Gastrocnemius medialis (tissue), 4 donors: ENCODE measurements around the gene MEIS2. TPM values are rescaled to one million over a fixed set of nuclear protein-coding genes. Genes with fewer than 3 reads are reported as not detected.

Experiments
- ATAC-seq, 2 donors: fragments of 150-250 bp; one replicate each; pipeline ENCODE4 v1.9.1; 2016
- DNase-seq, 2 donors: peaks; one replicate each; pipeline ENCODE4 v3.0.0-alpha.2; 2019
- H3K27ac ChIP-seq, 4 donors: fragments of 200-600 bp; sonication (generic); 1 replicate in 1 of 4; 2 replicates in 3 of 4; pipeline ENCODE4 v1.5.1; 2016 to 2018; ENCODE audit warnings: mild to moderate bottlenecking in 2 of 4, moderate library complexity in 1 of 4
- H3K27me3 ChIP-seq, 3 donors: fragments of 200-600 bp; sonication (generic) in 2 of 3; 1 replicate in 1 of 3; 2 replicates in 2 of 3; pipeline versions ENCODE4 v1.5.1 to v1.6.0; 2016 to 2019; ENCODE audit warnings: mild to moderate bottlenecking in 1 of 3, moderate library complexity in 1 of 3
- H3K36me3 ChIP-seq, 2 donors: fragments of 200-600 bp; sonication (generic) in 1 of 2; one replicate each; pipeline ENCODE4 v1.5.1; 2017 to 2018
- H3K4me1 ChIP-seq, 2 donors: fragments of 200-600 bp; sonication (generic) in 1 of 2; one replicate each; pipeline ENCODE4 v1.5.1; 2016 to 2017; ENCODE audit warnings: mild to moderate bottlenecking in 2 of 2
- H3K4me3 ChIP-seq, 4 donors: fragments of 200-600 bp; sonication (generic) in 3 of 4; 1 replicate in 1 of 4; 2 replicates in 3 of 4; pipeline ENCODE4 v1.5.1; 2016 to 2019; ENCODE audit warnings: mild to moderate bottlenecking in 2 of 4
- H3K9me3 ChIP-seq, 3 donors: fragments of 200-600 bp; sonication (generic) in 2 of 3; 1 replicate in 1 of 3; 2 replicates in 2 of 3; pipeline ENCODE4 v1.5.1; 2016 to 2019
- POLR2A ChIP-seq, 2 donors: fragments of 450-650 bp; IDR thresholded peaks; one replicate each; pipeline ENCODE4 v1.6.1; 2017; ENCODE audit warnings: antibody characterized with exemption in 2 of 2, mild to moderate bottlenecking in 2 of 2, moderate library complexity in 2 of 2
- in situ Hi-C, 4 donors: fragments of 200-750 bp; cut with MboI; loops; one replicate each; pipeline versions ENCODE4 v1.15.0 to v1.8.0; 2017; ENCODE audit warnings: low sequenced_read_pairs in 4 of 4
- intact Hi-C: fragments of 100-400 bp; cut with DNase I; formaldehyde crosslinking; loops from one replicate; pipeline ENCODE4 v1.15.1; 2023; ENCODE audit warnings: low total_unique reads
- total RNA-seq, 4 donors: library from RNA; depleted of rRNA; stranded (reverse); fragments of >200 nt; gene quantifications; one replicate each; pipeline versions ENCODE4 v1.1.0 to v1.2.3, GENCODE V29; 2016
- TF ChIP-seq, protein P1 (sequence below), 5 experiments: fragments of 450-650 bp in 3 of 5; fragments of 200-600 bp in 2 of 5; sonication (generic) in 2 of 5; IDR thresholded peaks in 4 of 5; conservative IDR thresholded peaks in 1 of 5; 1 replicate in 4 of 5; 2 replicates in 1 of 5; pipeline ENCODE4 v1.5.1; 2016 to 2019; ENCODE audit warnings: antibody characterized with exemption in 5 of 5, mild to moderate bottlenecking in 3 of 5, moderate library complexity in 3 of 5

Gene MEIS2
- total RNA-seq, 4 donors from 2014 or later = 0.31 to 1.8 (median 0.40) TPM; not detected in 1

DNA sequence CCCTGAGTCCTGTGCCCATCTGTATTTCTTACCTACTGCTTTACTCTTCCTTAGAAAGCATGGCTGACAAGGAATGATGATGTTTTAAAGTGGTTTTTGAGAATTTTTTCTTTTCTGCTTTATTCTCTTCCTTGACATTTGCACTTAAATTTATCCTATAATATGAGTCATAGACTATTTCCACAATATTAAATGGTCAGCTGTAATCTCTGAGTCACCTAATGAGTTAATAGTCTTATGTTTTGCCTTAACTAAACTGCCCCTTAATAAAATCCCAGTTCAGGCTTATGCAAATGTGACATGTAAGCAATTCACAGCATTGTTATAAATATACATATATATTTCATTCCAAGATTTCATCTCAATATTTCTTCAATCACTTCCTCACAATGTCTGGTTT is 23.8 kb downstream of the MEIS2 start:
- DNase-seq (no peak), ATAC-seq (no peak)
- intact Hi-C loops = no loop called here
- no peak for TF ChIP-seq POLR2A (IDR thresholded peaks at IDR 0.05)
- TF ChIP-seq, protein P1, sequence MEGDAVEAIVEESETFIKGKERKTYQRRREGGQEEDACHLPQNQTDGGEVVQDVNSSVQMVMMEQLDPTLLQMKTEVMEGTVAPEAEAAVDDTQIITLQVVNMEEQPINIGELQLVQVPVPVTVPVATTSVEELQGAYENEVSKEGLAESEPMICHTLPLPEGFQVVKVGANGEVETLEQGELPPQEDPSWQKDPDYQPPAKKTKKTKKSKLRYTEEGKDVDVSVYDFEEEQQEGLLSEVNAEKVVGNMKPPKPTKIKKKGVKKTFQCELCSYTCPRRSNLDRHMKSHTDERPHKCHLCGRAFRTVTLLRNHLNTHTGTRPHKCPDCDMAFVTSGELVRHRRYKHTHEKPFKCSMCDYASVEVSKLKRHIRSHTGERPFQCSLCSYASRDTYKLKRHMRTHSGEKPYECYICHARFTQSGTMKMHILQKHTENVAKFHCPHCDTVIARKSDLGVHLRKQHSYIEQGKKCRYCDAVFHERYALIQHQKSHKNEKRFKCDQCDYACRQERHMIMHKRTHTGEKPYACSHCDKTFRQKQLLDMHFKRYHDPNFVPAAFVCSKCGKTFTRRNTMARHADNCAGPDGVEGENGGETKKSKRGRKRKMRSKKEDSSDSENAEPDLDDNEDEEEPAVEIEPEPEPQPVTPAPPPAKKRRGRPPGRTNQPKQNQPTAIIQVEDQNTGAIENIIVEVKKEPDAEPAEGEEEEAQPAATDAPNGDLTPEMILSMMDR (IDR thresholded peaks at IDR 0.05 in 4 of 5, conservative IDR thresholded peaks at IDR 0.05 in 1 of 5) = no peak
- Histone ChIP-seq H3K4me1 (no peaks in the 10 kb centered on the region), H3K27me3 (peaks cover 0 to 10% (median 10%) of the 10 kb centered on the region in 3 donors), H3K27ac (no peak overlapping the region), H3K9me3 (no peaks in the 10 kb centered on the region), H3K36me3 (no peaks in the 10 kb centered on the region), H3K4me3 (no peak overlapping the region)
- in situ Hi-C loops = no loop called here

DNA sequence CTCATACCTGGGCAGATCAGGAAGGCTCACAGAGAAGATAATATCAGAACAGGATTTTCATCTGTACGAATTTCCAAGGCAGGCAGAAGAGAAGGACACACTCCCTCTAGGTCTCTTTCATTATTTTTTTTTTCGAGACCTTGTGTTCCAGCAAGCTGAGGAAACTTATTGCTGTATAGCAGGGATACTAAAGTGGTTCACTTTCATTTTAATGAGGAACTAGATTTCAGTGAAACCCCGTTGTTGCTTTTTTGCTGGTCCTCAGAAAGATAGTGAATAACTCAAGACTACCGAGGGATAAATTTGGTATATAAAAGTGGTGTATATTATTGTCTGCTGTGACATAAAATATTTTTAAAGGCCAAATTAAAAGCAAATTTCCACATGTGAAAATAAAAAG is 24.6 kb downstream of the MEIS2 start:
- intact Hi-C loops = no loop called here
- no peak for ATAC-seq
- H3K36me3 ChIP-seq = no peaks in the 10 kb centered on the region
- no peak for TF ChIP-seq POLR2A (IDR thresholded peaks at IDR 0.05)
- TF ChIP-seq, protein P1 (IDR thresholded peaks at IDR 0.05 in 4 of 5, conservative IDR thresholded peaks at IDR 0.05 in 1 of 5) = no peak
- in situ Hi-C loops = no loop called here
- no peak for DNase-seq
- H3K27ac ChIP-seq = no peak overlapping the region
- H3K27me3 ChIP-seq = peaks cover 0 to 10% (median 10%) of the 10 kb centered on the region in 3 donors
- H3K9me3 ChIP-seq = no peaks in the 10 kb centered on the region
- H3K4me1 ChIP-seq = no peaks in the 10 kb centered on the region
- no peak overlapping the region for H3K4me3 ChIP-seq

DNA sequence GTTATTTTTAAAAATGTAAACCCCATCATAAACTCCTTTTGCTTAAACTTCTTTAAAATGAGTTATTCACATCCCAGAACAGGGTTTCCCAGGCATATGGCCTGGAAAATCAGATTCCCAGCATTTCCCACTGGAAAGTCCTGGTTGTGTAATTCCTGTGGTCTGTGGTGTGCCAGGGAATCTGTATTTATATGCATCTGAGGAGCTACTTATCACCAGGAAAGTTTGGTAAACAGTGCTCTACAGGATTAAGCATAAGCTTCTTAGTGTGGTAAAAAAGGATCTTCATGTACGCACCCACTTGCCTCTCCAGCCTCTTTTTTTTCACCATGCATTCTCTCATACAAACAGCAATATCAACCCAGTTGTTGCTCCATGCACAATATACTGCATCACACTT is 28.2 kb downstream of the MEIS2 start:
- TF ChIP-seq POLR2A (IDR thresholded peaks at IDR 0.05) = no peak
- TF ChIP-seq, protein P1 (IDR thresholded peaks at IDR 0.05 in 4 of 5, conservative IDR thresholded peaks at IDR 0.05 in 1 of 5) = no peak
- DNase-seq (no peak), ATAC-seq (no peak)
- Histone ChIP-seq H3K27me3 (peaks cover 0 to 3% (median 0%) of the 10 kb centered on the region in 3 donors), H3K36me3 (no peaks in the 10 kb centered on the region), H3K4me1 (no peaks in the 10 kb centered on the region), H3K27ac (no peak overlapping the region), H3K9me3 (no peaks in the 10 kb centered on the region), H3K4me3 (no peak overlapping the region)
- in situ Hi-C loops = no loop called here
- intact Hi-C loops = no loop called here

DNA sequence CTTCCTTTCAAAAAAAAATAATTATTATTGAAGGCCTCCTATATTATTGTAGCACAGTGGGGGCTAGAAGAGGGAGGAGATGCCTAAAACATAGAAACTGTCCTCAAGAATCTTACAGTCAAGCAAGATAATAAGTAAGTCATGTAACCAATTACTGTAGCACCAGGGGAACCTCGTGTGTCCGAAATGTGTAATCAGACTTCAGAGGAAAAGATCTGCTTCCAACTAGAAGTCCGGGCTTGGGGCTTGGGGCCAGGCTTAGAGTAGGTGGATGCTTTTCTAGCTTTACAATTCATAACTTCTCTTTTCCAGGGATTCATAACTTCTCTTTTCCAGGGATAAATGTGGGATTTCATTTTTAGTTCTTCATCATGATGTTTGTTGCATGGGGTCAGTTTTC is 29.2 kb downstream of the MEIS2 start:
- no peak for ATAC-seq
- no peak for DNase-seq
- H3K27me3 ChIP-seq = no peaks in the 10 kb centered on the region
- no peaks in the 10 kb centered on the region for H3K9me3 ChIP-seq
- in situ Hi-C loops = no loop called here
- TF ChIP-seq, protein P1 (IDR thresholded peaks at IDR 0.05 in 4 of 5, conservative IDR thresholded peaks at IDR 0.05 in 1 of 5) = no peak
- TF ChIP-seq POLR2A (IDR thresholded peaks at IDR 0.05) = no peak
- H3K4me3 ChIP-seq = no peak overlapping the region
- H3K27ac ChIP-seq = no peak overlapping the region
- intact Hi-C loops = no loop called here
- no peaks in the 10 kb centered on the region for H3K4me1 ChIP-seq
- H3K36me3 ChIP-seq = no peaks in the 10 kb centered on the region

DNA sequence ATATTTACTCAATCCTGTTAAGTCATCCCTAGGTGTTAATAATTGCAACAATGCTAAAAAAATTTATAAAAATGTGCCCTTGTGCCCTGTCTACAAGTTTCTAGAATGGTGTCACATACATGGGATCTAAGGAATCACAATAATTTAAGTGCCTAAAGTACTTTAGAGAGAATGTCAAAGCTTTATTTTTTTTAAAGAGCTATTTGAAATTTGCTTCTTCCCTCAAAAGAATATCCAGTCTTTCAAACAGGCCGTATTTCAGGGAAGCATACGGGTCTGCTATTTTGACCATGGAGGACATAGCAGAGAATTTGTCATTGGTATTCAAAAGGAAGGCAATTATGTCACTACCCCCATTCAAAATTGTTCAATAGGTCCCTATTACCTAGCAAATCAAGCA is 29.7 kb downstream of the MEIS2 start:
- Histone ChIP-seq H3K4me3 (no peak overlapping the region), H3K36me3 (no peaks in the 10 kb centered on the region), H3K9me3 (no peaks in the 10 kb centered on the region), H3K27me3 (no peaks in the 10 kb centered on the region), H3K27ac (no peak overlapping the region), H3K4me1 (no peaks in the 10 kb centered on the region)
- DNase-seq = no peak
- intact Hi-C loops = no loop called here
- no peak for ATAC-seq
- in situ Hi-C loops = no loop called here
- TF ChIP-seq POLR2A (IDR thresholded peaks at IDR 0.05) = no peak
- TF ChIP-seq, protein P1 (IDR thresholded peaks at IDR 0.05 in 4 of 5, conservative IDR thresholded peaks at IDR 0.05 in 1 of 5) = no peak
